ENCODE data around the gene B4GALT5.

DNA sequence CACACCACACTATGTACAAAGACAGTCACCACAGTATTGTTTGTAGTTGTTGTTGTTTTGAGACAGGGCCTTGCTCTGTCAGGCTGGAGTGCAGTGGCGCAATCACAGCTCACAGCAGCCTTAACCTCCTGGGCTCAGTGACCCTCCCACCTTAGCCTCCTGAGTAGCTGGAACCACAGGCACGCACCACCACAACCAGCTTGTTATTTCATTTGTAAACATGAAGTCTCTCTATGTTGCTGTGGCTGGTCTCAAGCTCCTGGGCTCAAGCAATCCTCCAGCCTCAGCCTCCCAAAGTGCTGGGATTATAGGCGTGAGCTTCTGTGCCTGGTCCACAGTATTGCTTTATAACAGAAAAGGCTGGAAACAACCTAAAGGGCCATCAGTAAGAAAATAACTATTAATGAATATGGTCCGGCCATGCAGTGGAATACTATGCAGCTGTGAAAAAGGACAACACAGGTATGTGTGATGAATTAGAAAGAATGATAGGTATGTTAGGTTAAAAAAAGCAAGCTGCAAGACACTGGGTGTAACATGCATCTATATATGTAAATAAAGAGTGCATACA is 115.8 kb downstream of the B4GALT5 start:
- TF ChIP-seq, protein P1, sequence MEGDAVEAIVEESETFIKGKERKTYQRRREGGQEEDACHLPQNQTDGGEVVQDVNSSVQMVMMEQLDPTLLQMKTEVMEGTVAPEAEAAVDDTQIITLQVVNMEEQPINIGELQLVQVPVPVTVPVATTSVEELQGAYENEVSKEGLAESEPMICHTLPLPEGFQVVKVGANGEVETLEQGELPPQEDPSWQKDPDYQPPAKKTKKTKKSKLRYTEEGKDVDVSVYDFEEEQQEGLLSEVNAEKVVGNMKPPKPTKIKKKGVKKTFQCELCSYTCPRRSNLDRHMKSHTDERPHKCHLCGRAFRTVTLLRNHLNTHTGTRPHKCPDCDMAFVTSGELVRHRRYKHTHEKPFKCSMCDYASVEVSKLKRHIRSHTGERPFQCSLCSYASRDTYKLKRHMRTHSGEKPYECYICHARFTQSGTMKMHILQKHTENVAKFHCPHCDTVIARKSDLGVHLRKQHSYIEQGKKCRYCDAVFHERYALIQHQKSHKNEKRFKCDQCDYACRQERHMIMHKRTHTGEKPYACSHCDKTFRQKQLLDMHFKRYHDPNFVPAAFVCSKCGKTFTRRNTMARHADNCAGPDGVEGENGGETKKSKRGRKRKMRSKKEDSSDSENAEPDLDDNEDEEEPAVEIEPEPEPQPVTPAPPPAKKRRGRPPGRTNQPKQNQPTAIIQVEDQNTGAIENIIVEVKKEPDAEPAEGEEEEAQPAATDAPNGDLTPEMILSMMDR (IDR thresholded peaks at IDR 0.05): no peak
- no peak for TF ChIP-seq POLR2A (IDR thresholded peaks at IDR 0.05)
